ENCODE data around the gene FAF2.
"Not testable (repeated sequence)": the region's sequence is repeated elsewhere in the genome, so short reads cannot be mapped to it uniquely, and the experiment has no call there.

FAF2 gene

GRCh38 chr5:176447978-176448608 lies at the start of gene FAF2:
FAF2 (plus strand) TSS chr5:176448385; CDS start chr5:176448408, 23 bp downstream.
- DNase-seq: peak; percentile 91 to 93

DNA sequence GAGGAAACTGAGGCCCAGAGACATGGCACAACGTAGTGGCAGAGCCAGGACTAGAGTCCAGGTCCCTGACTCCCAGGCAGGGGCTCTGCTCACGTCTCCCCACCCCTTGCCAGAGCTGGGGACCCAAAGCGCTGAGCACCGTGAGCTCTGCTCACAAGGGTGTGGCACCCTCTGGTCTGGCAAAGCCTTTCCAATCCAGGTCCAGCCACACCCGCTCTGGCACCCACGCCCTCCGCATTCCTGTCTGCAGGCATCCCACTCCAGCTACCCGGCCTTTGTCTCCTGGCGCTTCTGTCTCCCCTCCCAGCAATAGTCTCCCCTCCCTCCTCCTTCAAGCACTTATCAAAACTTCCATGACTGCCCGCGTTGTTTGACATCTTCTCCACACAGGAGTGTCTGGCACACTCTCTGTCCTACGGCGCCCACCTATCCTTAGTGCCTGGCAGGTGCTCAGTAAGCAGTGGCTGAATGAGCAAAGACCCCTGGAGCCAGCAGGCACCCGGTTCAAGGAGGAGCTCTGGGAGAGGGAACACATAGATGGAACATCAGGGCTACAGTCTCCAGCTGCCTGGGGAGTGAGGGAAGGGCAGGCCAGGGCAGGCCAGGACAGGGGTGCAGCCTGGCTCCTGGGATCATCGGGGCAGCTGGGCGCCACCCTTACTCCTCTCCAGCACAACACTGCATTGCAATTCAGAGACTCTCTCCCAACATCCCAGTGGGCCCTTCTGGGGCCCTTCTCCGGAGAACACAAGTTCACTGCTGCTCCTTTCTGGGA lies 47.6 kb upstream of the FAF2 start:
- no peak for DNase-seq

- DNase-seq: no peak
Measured at GRCh38 chr5:176401281-176402205, 46.6 kb upstream of the FAF2 start.

GRCh38 chr5:176405656-176406435 lies 42.3 kb upstream of the FAF2 start:
- DNase-seq: no peak

GRCh38 chr5:176406436-176407052 lies 41.6 kb upstream of the FAF2 start:
- DNase-seq: no peak

DNA sequence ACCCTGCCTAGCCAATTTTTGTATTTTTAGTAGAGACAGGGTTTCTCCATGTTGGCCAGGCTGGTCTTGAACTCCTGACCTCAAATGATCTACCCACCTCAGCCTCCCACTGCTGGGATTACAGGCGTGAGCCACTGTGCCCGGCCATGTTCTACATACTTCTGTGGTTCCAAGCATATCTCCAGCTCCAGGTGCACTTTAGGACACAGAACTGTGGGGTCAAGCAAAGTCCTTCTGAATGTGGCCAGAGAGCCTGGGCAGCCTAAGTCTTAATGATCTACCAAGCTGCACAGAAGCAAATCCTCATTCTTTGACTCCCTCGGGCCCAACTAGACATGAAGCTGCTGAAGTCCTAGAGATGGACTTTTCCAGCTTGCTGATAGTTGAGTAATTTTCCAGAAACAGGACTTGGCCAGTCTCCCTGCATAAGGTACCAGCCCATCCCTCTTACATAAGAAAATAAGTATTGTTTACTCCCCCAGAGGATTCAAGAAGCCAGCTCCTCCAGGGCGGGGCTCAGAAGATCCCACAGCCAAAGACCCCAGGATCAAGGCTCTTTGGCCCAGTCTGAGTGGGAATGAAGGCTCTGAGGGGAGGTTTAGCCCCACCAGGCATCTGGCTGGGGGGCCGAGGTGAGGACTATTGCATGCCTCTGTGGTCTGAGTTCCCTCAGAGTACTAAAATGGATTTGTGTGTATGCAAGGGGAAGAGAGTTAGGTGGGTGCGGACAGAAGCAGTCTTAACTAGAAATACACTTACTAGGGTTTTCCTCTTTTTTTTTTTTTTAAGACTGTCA lies 40.5 kb upstream of the FAF2 start:
- no peak for DNase-seq

- not testable (repeated sequence) for DNase-seq
Measured at GRCh38 chr5:176408252-176408573, 40.0 kb upstream of the FAF2 start.

DNA sequence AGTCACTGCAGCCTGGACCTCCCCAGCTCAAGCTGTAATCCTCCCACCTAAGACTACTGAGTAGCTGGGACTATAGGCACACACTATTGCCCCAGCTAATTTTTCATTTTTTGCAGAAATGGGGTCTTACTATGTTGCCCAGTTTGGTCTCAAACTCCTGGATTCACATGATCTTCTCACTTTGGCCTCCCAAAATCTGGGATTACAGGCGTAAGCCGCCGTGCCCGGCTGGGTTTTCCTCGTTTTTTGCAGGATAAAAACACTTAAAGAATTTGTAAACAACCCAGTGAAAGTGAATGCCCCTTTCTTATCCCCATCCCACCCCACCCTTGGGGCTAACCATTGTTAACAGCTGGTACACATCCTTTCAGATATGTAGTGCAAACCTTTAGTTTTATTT lies 39.6 kb upstream of the FAF2 start:
- no peak for DNase-seq

- DNase-seq: no peak
Measured at GRCh38 chr5:176409765-176410164, 38.4 kb upstream of the FAF2 start.

GRCh38 chr5:176410486-176411180 lies 37.6 kb upstream of the FAF2 start:
- DNase-seq: no peak

DNA sequence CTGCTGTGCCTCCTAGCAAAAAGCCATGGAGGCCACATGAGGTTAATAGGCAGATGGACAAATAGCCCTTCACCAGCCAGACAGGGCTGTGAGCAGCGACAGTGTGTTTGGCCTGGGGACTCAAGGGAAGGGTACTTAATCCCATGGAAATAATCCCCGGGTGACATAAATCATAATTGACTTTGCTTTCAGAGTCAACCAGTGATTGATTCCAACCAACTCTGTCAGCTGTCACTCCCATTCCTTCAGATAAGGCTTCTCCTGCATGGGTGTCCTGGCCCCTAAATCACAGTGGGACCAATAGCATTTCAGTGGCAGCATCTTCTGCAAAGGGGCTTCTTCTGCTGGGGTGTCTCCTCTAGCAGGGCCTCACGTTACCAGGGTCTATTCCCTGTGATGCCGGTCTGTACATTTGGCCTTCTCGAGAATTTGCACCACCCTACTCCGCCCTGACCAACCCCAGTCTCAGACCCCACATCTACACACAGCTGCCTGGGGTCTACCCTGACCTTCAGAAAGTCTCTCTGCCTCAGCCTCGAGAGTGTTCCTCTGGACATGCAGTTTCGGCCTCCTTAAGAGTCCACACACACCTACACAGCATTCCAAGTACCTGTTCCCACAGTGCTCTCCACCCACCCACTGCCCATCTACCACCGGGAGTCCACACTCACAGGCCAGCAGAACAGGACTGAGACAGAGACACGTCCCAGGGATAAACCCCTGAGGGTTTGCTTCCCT lies 35.5 kb upstream of the FAF2 start:
- no peak for DNase-seq

- no peak for DNase-seq
Measured at GRCh38 chr5:176413255-176413565, 35.0 kb upstream of the FAF2 start.

GRCh38 chr5:176413709-176414191 lies 34.4 kb upstream of the FAF2 start:
- DNase-seq: no peak

DNA sequence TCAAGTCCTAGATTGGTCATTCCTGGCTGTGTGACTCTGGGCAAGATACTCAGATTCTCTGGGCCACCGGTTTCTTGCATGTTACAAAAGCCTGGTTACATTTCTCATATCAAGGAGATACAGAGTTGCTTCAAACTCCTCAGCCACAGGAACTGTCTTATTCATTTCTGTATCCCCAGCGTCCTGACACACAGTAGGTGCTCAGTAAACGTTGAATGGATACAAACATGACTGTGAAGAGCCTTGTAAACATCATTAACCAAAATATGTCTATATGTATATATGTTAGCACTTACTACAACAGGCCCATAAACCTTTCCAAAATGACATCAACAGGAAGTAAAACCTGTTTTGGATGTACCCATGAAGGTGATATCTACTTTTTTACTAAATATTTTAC lies 33.5 kb upstream of the FAF2 start:
- DNase-seq: no peak

- DNase-seq: no peak
Measured at GRCh38 chr5:176415240-176415951, 32.8 kb upstream of the FAF2 start.

DNA sequence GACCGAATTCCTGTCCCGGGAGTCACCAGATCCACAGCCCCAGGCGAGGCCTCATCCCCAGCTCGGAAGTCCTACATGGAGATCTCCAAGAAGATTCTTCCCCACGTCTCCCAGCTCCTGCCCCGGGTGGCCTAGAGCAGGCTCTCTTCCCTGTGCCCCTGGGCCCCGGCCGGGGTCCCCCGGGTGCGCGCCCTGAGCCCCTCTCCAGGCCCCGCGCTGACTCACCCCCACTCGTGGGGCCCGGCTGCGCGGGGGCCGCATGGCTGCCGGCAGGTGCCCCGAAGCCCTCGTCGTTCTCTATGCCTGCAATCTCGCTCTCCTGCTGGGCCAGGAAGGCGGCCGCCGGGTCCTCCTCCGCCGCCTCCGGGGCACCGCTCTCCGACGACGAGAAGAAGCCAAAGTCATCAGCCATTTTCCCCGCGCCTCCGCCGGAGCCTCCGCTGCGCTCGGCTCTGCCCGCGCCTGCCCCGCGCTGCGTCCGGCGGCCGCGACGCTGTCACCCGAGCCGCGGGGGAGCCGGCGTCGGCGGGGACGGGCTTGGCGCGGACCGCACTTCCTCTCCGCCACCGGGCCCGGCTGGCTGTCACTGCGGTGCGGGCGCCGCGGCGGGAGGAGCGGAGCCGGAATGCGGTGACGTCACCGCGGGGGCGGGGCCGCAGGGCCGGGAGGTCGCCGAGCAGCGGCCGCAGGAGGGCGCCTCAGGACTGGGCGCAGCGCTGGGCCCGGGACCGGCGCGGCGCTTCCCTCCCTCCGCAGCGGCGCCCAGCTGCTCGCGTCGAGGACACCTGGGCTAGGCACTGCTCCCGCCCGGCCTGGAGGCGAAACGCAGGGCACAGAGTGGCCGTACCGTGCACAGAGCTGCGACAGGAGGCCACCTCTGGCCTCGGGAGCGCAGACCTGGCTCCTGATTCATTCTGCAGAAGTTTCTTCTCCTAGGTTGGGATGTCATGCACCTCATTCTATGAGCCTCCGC lies 31.9 kb upstream of the FAF2 start, which contains the start of gene CLTB:
Gene CLTB, minus strand, starts transcription at position 588 of the 973 bp plus-strand sequence. Its CDS starts 176 bp downstream, at position 412.
- peak; percentile 23 to 87 for DNase-seq

GRCh38 chr5:176416965-176417364 lies 31.2 kb upstream of the FAF2 start:
- no peak for DNase-seq

DNA sequence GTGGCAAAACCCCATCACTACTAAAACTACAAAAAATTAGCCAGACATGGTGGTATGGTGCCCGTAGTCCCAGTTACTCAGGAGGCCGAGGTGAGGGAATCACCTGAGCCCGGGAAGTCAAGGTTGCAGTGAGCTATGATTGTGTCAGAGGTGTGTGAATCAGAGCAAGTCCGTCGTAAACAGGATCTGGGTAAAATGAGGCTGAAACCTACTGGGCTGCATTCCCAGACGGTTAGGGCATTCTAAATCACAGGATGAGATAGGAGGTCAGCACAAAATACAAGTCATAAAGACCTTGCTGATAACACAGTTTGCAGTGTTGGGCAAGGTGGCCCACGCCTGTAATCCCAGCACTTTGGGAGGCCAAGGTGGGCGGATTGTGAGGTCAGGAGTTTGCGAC lies 29.9 kb upstream of the FAF2 start:
- DNase-seq: no peak

Data from NCI-H526 (cell line).